Neural cell (in vitro differentiated cells): ENCODE measurements around the gene SBK1. TPM values are rescaled to one million over a fixed set of nuclear protein-coding genes. Genes with fewer than 3 reads are reported as not detected.

ENCODE experiments used
- H2AFZ ChIP-seq: fragments of 200-600, 300-800 bp; sonication (generic), shearing (Covaris generic); 2 replicates; pipeline ENCODE4 v1.6.0; 2014; ENCODE audit warnings: low read depth, mild to moderate bottlenecking, antibody characterized with exemption, low read length, moderate library complexity
- H3F3A ChIP-seq: fragments of 200-600 bp; shearing (Covaris generic); 2 replicates; pipeline ENCODE4 v1.6.1; 2016; ENCODE audit warnings: mild to moderate bottlenecking, moderate library complexity, mixed read lengths, antibody characterized with exemption, low read length; ENCODE audit not compliant: insufficient read depth, poor library complexity, severe bottlenecking
- H3K27ac ChIP-seq: fragments of 200-600, 300-800 bp; sonication (generic), shearing (Covaris generic); 2 replicates; pipeline ENCODE4 v1.5.1; 2014; ENCODE audit warnings: mild to moderate bottlenecking, low read length, moderate library complexity
- H3K27me3 ChIP-seq: fragments of 300-800, 200-600 bp; sonication (generic), shearing (Covaris generic); 2 replicates; pipeline ENCODE4 v1.6.0; 2014; ENCODE audit warnings: mild to moderate bottlenecking, low read depth, low read length, moderate library complexity; ENCODE audit not compliant: insufficient read depth
- H3K36me3 ChIP-seq: fragments of 300-800, 200-600 bp; sonication (generic), shearing (Covaris generic); 2 replicates; pipeline ENCODE4 v1.5.1; 2014; ENCODE audit warnings: mild to moderate bottlenecking, antibody characterized with exemption, low read length, moderate library complexity; ENCODE audit not compliant: insufficient read depth
- H3K4me2 ChIP-seq: fragments of 300-800, 200-600 bp; sonication (generic), shearing (Covaris generic); 2 replicates; pipeline ENCODE4 v1.6.0; 2014; ENCODE audit warnings: mild to moderate bottlenecking, low read length
- H3K4me3 ChIP-seq: fragments of 300-800, 200-600 bp; sonication (generic), shearing (Covaris generic); 2 replicates; pipeline ENCODE4 v1.5.1; 2014; ENCODE audit warnings: mild to moderate bottlenecking, low read length, moderate library complexity
- H3K79me2 ChIP-seq: fragments of 200-600 bp; shearing (Covaris generic); replicated peaks from 2 replicates; pipeline ENCODE4 v1.6.0; 2014; ENCODE audit warnings: mild to moderate bottlenecking, low read length, moderate library complexity; ENCODE audit not compliant: insufficient read depth
- H3K9ac ChIP-seq: fragments of 300-800, 200-600 bp; sonication (generic), shearing (Covaris generic); 2 replicates; pipeline ENCODE4 v1.6.1; 2016; ENCODE audit warnings: mild to moderate bottlenecking, low read length, mixed read lengths
- H3K9me2 ChIP-seq: fragments of 200-600 bp; shearing (Covaris generic); 2 replicates; pipeline ENCODE4 v1.6.1; 2016; ENCODE audit warnings: mild to moderate bottlenecking, low read length, mixed read lengths; ENCODE audit not compliant: insufficient read depth
- H3K9me3 ChIP-seq: fragments of 200-600, 300-800 bp; sonication (generic), shearing (Covaris generic); 2 replicates; pipeline ENCODE4 v1.6.1; 2016; ENCODE audit warnings: mild to moderate bottlenecking, mixed run types, low read length, moderate library complexity, mixed read lengths
- H4K20me1 ChIP-seq: fragments of 200-600 bp; shearing (Covaris generic); 2 replicates; pipeline ENCODE4 v1.6.1; 2016; ENCODE audit warnings: mild to moderate bottlenecking, mixed run types; ENCODE audit not compliant: insufficient read depth
- CTCF ChIP-seq: fragments of 450-650 bp; IDR thresholded peaks from 2 replicates; pipeline ENCODE4 v1.5.1; 2014; ENCODE audit warnings: antibody characterized with exemption, mild to moderate bottlenecking, moderate library complexity; ENCODE audit not compliant: poor library complexity, severe bottlenecking
- EP300 ChIP-seq: fragments of 450-650 bp; conservative IDR thresholded peaks from 2 replicates; pipeline ENCODE4 v1.6.1; 2014; ENCODE audit warnings: antibody characterized with exemption, mild to moderate bottlenecking, moderate library complexity; ENCODE audit not compliant: poor library complexity, severe bottlenecking
- EZH2 ChIP-seq: fragments of 200-600, 300-800 bp; shearing (Covaris generic), sonication (generic); IDR thresholded peaks from 2 replicates; pipeline ENCODE4 v1.6.1; 2014; ENCODE audit warnings: antibody characterized with exemption, low read length, borderline replicate concordance, mild to moderate bottlenecking; ENCODE audit not compliant: insufficient read depth, poor library complexity, severe bottlenecking
- MXI1 ChIP-seq: fragments of 450-650 bp; conservative IDR thresholded peaks from 2 replicates; pipeline ENCODE4 v1.6.1; 2014; ENCODE audit warnings: antibody characterized with exemption, mild to moderate bottlenecking; ENCODE audit not compliant: poor library complexity, severe bottlenecking
- POLR2AphosphoS5 ChIP-seq: IDR thresholded peaks from 2 replicates; pipeline ENCODE4 v1.6.1; 2012
- RAD21 ChIP-seq: fragments of 450-650 bp; conservative IDR thresholded peaks from 2 replicates; pipeline ENCODE4 v1.6.1; 2014; ENCODE audit warnings: antibody characterized with exemption, mild to moderate bottlenecking, moderate library complexity
- REST ChIP-seq: IDR thresholded peaks from 2 replicates; pipeline ENCODE4 v1.6.1; 2012; ENCODE audit warnings: borderline replicate concordance
- SMC3 ChIP-seq: fragments of 450-650 bp; conservative IDR thresholded peaks from 2 replicates; pipeline ENCODE4 v1.6.1; 2014; ENCODE audit warnings: antibody characterized with exemption, mild to moderate bottlenecking, moderate library complexity; ENCODE audit not compliant: poor library complexity
- TAF1 ChIP-seq: IDR thresholded peaks from 2 replicates; pipeline ENCODE4 v1.6.1; 2012; ENCODE audit warnings: low read depth
- polyA plus RNA-seq: library from polyadenylated mRNA; depleted of rRNA; stranded (reverse); fragments of >200 nt; gene quantifications from 2 replicates; pipeline ENCODE4 v1.2.3, GENCODE V29; 2014

SBK1 gene
- polyA plus RNA-seq, 1 donor from 2014 or later: 18.2 TPM

- H4K20me1 ChIP-seq: peaks cover 22% of the 10 kb centered on the region
- no peak overlapping the region for H3K27ac ChIP-seq
- H3K4me2 ChIP-seq: no peak overlapping the region
- TF ChIP-seq MXI1 (no peak), RAD21 (no peak), POLR2AphosphoS5 (no peak), TAF1 (no peak), REST (no peak), EP300 (no peak), EZH2 (no peak), SMC3 (no peak), CTCF (no peak)
- H3K9me3 ChIP-seq: no peaks in the 10 kb centered on the region
- H3F3A ChIP-seq: no peaks in the 10 kb centered on the region
- H3K4me3 ChIP-seq: no peak overlapping the region
- H3K36me3 ChIP-seq: no peaks in the 10 kb centered on the region
- peaks cover 10% of the 10 kb centered on the region for H3K79me2 ChIP-seq
- H2AFZ ChIP-seq: no peak overlapping the region
- no peaks in the 10 kb centered on the region for H3K27me3 ChIP-seq
- H3K9me2 ChIP-seq: no peaks in the 10 kb centered on the region
- no peak overlapping the region for H3K9ac ChIP-seq
These were observed 28.4 kb downstream of the SBK1 start for GRCh38 chr16:28320741-28321140.

DNA sequence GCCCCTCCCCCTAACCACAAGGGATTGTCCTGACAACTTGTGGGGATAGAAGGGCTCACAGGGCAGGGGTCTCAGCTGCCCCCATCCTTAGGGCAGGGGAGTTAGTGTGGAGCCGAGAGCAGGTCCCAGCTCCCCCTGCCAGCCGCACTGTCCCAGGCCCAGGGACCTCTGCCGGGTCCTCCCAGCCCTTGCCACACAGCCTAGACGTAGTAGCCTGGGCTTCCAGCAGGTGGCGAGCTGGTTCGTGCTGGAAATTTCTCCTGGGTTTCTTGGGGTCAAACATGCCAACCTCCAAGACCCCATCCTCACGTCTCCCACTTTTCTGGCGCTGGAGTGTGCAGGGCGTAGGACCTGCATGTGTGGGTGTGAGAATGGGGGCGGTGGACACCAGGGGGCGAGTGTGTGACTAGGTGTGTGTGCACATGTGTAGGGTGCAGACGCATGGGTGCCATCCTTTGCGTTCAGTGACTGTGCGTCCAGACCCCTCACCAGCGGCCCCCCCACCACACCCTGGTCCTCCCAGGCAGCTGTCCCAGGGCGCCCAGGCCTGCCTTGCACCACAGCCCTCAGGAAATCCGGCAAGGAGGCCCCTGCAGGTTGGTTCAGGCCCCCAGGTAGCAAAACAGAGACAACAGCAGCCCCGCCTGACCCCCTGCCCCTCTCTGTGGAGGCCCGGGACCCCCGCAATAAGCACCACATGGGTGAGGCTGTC lies 29.5 kb downstream of the SBK1 start:
- Histone ChIP-seq H3K4me3 (no peak overlapping the region), H3K9ac (no peak overlapping the region), H3K79me2 (peaks cover 6% of the 10 kb centered on the region), H3F3A (no peaks in the 10 kb centered on the region), H2AFZ (no peak overlapping the region), H3K4me2 (no peak overlapping the region), H3K9me2 (no peaks in the 10 kb centered on the region), H3K27me3 (no peaks in the 10 kb centered on the region), H3K27ac (no peak overlapping the region), H3K36me3 (no peaks in the 10 kb centered on the region), H3K9me3 (no peaks in the 10 kb centered on the region), H4K20me1 (peaks cover 15% of the 10 kb centered on the region)
- no peak for TF ChIP-seq EZH2
- TF ChIP-seq CTCF: peak; percentile 62
- TF ChIP-seq SMC3: peak; percentile 29
